H9 (cell line): ENCODE data around the gene DPP6. TPM values are rescaled to one million over a fixed set of nuclear protein-coding genes. Genes with fewer than 3 reads are reported as not detected.

Experiments used
- DNase-seq: peaks from one replicate; pipeline ENCODE4 v3.0.0-alpha.2; 2017
- H2AFZ ChIP-seq: one replicate; pipeline ENCODE4 v1.6.1; 2013; ENCODE audit warnings: mild to moderate bottlenecking, low read length, control low read depth, moderate library complexity
- H2AK5ac ChIP-seq: 2 replicates; pipeline ENCODE4 v1.6.1; 2013; ENCODE audit warnings: low read length, control low read depth, mixed read lengths; ENCODE audit not compliant: insufficient read length
- H2BK120ac ChIP-seq: one replicate; pipeline ENCODE4 v1.6.1; 2013; ENCODE audit warnings: low read depth, mild to moderate bottlenecking, low read length, control low read depth, inconsistent platforms; ENCODE audit not compliant: poor library complexity, severe bottlenecking
- H2BK12ac ChIP-seq: 2 replicates; pipeline ENCODE4 v1.6.1; 2013; ENCODE audit warnings: low read length, control low read depth, mixed read lengths, low read depth; ENCODE audit not compliant: insufficient read length
- H2BK15ac ChIP-seq: 2 replicates; pipeline ENCODE4 v1.6.1; 2013; ENCODE audit warnings: low read depth, low read length, control low read depth
- H2BK20ac ChIP-seq: one replicate; pipeline ENCODE4 v1.6.1; 2013; ENCODE audit warnings: low read depth, mild to moderate bottlenecking, low read length, control low read depth, inconsistent platforms; ENCODE audit not compliant: poor library complexity, severe bottlenecking
- H2BK5ac ChIP-seq: 2 replicates; pipeline ENCODE4 v1.6.1; 2013; ENCODE audit warnings: low read length, control low read depth, mixed read lengths; ENCODE audit not compliant: insufficient read length
- H3K14ac ChIP-seq: 2 replicates; pipeline ENCODE4 v1.6.1; 2013; ENCODE audit warnings: low read length, control low read depth; ENCODE audit not compliant: insufficient read depth
- H3K18ac ChIP-seq: 2 replicates; pipeline ENCODE4 v1.6.1; 2013; ENCODE audit warnings: low read depth, mild to moderate bottlenecking, mixed read lengths, low read length, control low read depth; ENCODE audit not compliant: insufficient read length
- H3K23ac ChIP-seq: 2 replicates; pipeline ENCODE4 v1.6.1; 2013; ENCODE audit warnings: low read length, control low read depth, mixed read lengths, low read depth; ENCODE audit not compliant: insufficient read length
- H3K23me2 ChIP-seq: 2 replicates; pipeline ENCODE4 v1.6.1; 2013; ENCODE audit warnings: low read depth, mild to moderate bottlenecking, mixed read lengths, low read length, control low read depth; ENCODE audit not compliant: insufficient read length, poor library complexity, severe bottlenecking
- H3K27ac ChIP-seq: 2 replicates; pipeline ENCODE4 v1.5.1; 2013; ENCODE audit warnings: low read length, control low read depth, mixed read lengths, low read depth; ENCODE audit not compliant: insufficient read length
- H3K27me3 ChIP-seq: 2 replicates; pipeline ENCODE4 v1.6.1; 2013; ENCODE audit warnings: low read length, control low read depth, inconsistent platforms; ENCODE audit not compliant: insufficient read depth
- H3K4ac ChIP-seq: 2 replicates; pipeline ENCODE4 v1.6.1; 2013; ENCODE audit warnings: low read depth, mild to moderate bottlenecking, control low read depth, inconsistent platforms, low read length, moderate library complexity
- H3K4me1 ChIP-seq: 2 replicates; pipeline ENCODE4 v1.6.1; 2013; ENCODE audit warnings: low read length, control low read depth, inconsistent platforms; ENCODE audit not compliant: insufficient read depth
- H3K4me2 ChIP-seq: 2 replicates; pipeline ENCODE4 v1.6.1; 2013; ENCODE audit warnings: low read length, control low read depth, mixed read lengths; ENCODE audit not compliant: insufficient read length, insufficient read depth
- H3K56ac ChIP-seq: 2 replicates; pipeline ENCODE4 v1.6.1; 2013; ENCODE audit warnings: low read depth, mild to moderate bottlenecking, mixed read lengths, low read length, control low read depth; ENCODE audit not compliant: insufficient read length
- H3K79me1 ChIP-seq: 2 replicates; pipeline ENCODE4 v1.6.1; 2013; ENCODE audit warnings: low read depth, mild to moderate bottlenecking, moderate library complexity, low read length, control low read depth, inconsistent platforms; ENCODE audit not compliant: insufficient read depth, poor library complexity, severe bottlenecking
- H3K79me2 ChIP-seq: 2 replicates; pipeline ENCODE4 v1.6.1; 2013; ENCODE audit warnings: low read length, control low read depth, inconsistent platforms; ENCODE audit not compliant: insufficient read depth
- H3K9ac ChIP-seq: 2 replicates; pipeline ENCODE4 v1.6.1; 2013; ENCODE audit warnings: low read length, control low read depth, mixed read lengths; ENCODE audit not compliant: insufficient read length; ENCODE audit errors: extremely low read depth
- H3K9me3 ChIP-seq: one replicate; pipeline ENCODE4 v1.6.1; 2013; ENCODE audit warnings: low read depth, low read length, inconsistent platforms; ENCODE audit not compliant: control insufficient read depth
- H3T11ph ChIP-seq: one replicate; pipeline ENCODE4 v1.6.1; 2013; ENCODE audit warnings: mild to moderate bottlenecking, low read length, control low read depth, inconsistent platforms
- H4K20me1 ChIP-seq: one replicate; pipeline ENCODE4 v1.6.1; 2013; ENCODE audit not compliant: control insufficient read depth, insufficient read length, insufficient read depth
- H4K5ac ChIP-seq: 2 replicates; pipeline ENCODE4 v1.6.1; 2013; ENCODE audit warnings: low read depth, mild to moderate bottlenecking, mixed read lengths, low read length, control low read depth; ENCODE audit not compliant: insufficient read length
- H4K8ac ChIP-seq: replicated peaks from 2 replicates; pipeline ENCODE4 v1.6.1; 2013; ENCODE audit warnings: low read length, control low read depth, mixed read lengths, low read depth; ENCODE audit not compliant: insufficient read length
- H4K91ac ChIP-seq: 2 replicates; pipeline ENCODE4 v1.6.1; 2013; ENCODE audit warnings: low read depth, mild to moderate bottlenecking, moderate library complexity, mixed read lengths, low read length, control low read depth; ENCODE audit not compliant: insufficient read length
- H3K27ac Mint-ChIP-seq, 3 experiments: 2 replicates in 2 of 3; 3 replicates in 1 of 3; pipeline ENCODE4 v1.8.0; 2020 to 2021; ENCODE audit warnings: mixed read lengths in 3 of 3, mild to moderate bottlenecking in 1 of 3, moderate library complexity in 1 of 3
- H3K27me3 Mint-ChIP-seq: 2 replicates; pipeline ENCODE4 v1.8.0; 2021; ENCODE audit warnings: low read depth, mild to moderate bottlenecking, moderate library complexity, mixed read lengths
- H3K36me3 Mint-ChIP-seq, 3 experiments: 2 replicates in 2 of 3; 3 replicates in 1 of 3; pipeline ENCODE4 v1.8.0; 2020 to 2021; ENCODE audit warnings: low read depth in 3 of 3, mixed read lengths in 3 of 3; ENCODE audit not compliant: insufficient read depth in 1 of 3
- H3K4me1 Mint-ChIP-seq, 2 experiments: 2 replicates each; pipeline ENCODE4 v1.8.0; 2020; ENCODE audit warnings: mixed read lengths in 2 of 2
- H3K4me3 Mint-ChIP-seq, 2 experiments: 2 replicates in 1 of 2; 3 replicates in 1 of 2; pipeline ENCODE4 v1.8.0; 2020 to 2021; ENCODE audit warnings: mild to moderate bottlenecking in 2 of 2, mixed read lengths in 2 of 2, moderate library complexity in 1 of 2
- H3K9me3 Mint-ChIP-seq, 2 experiments: 2 replicates in 1 of 2; 3 replicates in 1 of 2; pipeline ENCODE4 v1.8.0; 2020; ENCODE audit warnings: mild to moderate bottlenecking in 2 of 2, mixed read lengths in 2 of 2, moderate library complexity in 1 of 2
- CTCF ChIP-seq: fragments of 200-600 bp; sonication (generic); conservative IDR thresholded peaks from 3 replicates; pipeline ENCODE4 v1.8.0; 2021; ENCODE audit warnings: antibody characterized with exemption, mild to moderate bottlenecking
- WGBS: extraction: QIAGEN DNeasy Blood & Tissue Kit; methylation state at CpG from one replicate; pipeline ENCODE4 v1.1.7; 2013; ENCODE audit warnings: missing lambda C conversion rate, low lambda C conversion rate, mixed read lengths; ENCODE audit not compliant: insufficient read length; ENCODE audit errors: extremely low coverage; 5-methylcytosine and 5-hydroxymethylcytosine counted together
- total RNA-seq: library from RNA; stranded (reverse); gene quantifications from 2 replicates; pipeline ENCODE4 v1.2.1, GENCODE V29; 2021

The DPP6 gene
- total RNA-seq, 1 experiment from 2014 or later, result 4.5 TPM

GRCh38 chr7:154720016-154720415 is 667.8 kb downstream of the DPP6 start:
- H2BK12ac ChIP-seq, result no peak overlapping the region
- H2BK20ac ChIP-seq, result no peak overlapping the region
- H2BK15ac ChIP-seq, result no peak overlapping the region
- no peaks in the 10 kb centered on the region for H3K79me1 ChIP-seq
- no peak overlapping the region for H3K4me3 Mint-ChIP-seq
- no peak overlapping the region for H2BK5ac ChIP-seq
- no peak overlapping the region for H3K14ac ChIP-seq
- H3T11ph ChIP-seq, result no peak overlapping the region
- TF ChIP-seq CTCF, result no peak
- H2AFZ ChIP-seq, result no peak overlapping the region
- H3K79me2 ChIP-seq, result no peaks in the 10 kb centered on the region; the same call in 1 of the 2 replicates
- H3K27ac Mint-ChIP-seq, result no peak overlapping the region
- no peak overlapping the region for H3K4ac ChIP-seq
- H3K56ac ChIP-seq, result no peak overlapping the region
- H3K23me2 ChIP-seq, result no peaks in the 10 kb centered on the region
- H4K20me1 ChIP-seq, result no peaks in the 10 kb centered on the region
- H3K9me3 ChIP-seq, result no peaks in the 10 kb centered on the region
- WGBS, result no CpG with 5 or more reads among the region's 5 CpGs
- H3K9me3 Mint-ChIP-seq, result peaks cover 38 to 52% of the 10 kb centered on the region in 2 experiments
- H2AK5ac ChIP-seq, result no peak overlapping the region
- no peaks in the 10 kb centered on the region; the same call in 1 of the 2 replicates for H3K4me1 ChIP-seq
- H3K27me3 Mint-ChIP-seq, result no peaks in the 10 kb centered on the region; the same call in none of the 2 replicates
- no peak overlapping the region for H3K27ac ChIP-seq
- no peak overlapping the region for H4K91ac ChIP-seq
- no peak overlapping the region for H3K4me2 ChIP-seq
- no peak overlapping the region for H3K18ac ChIP-seq
- 0 out of 4 replicates have a peak, but pooled peaks cover 0 to 2% of the 10 kb centered on the region in 2 experiments for H3K4me1 Mint-ChIP-seq
- no peak overlapping the region for H3K23ac ChIP-seq
- no peak for DNase-seq
- H4K8ac ChIP-seq, result no peak overlapping the region
- no peak overlapping the region for H3K9ac ChIP-seq
- H2BK120ac ChIP-seq, result no peak overlapping the region
- H3K27me3 ChIP-seq, result no peaks in the 10 kb centered on the region
- no peak overlapping the region for H4K5ac ChIP-seq
- H3K36me3 Mint-ChIP-seq, result peaks cover 0 to 6% (median under 1%) of the 10 kb centered on the region in 3 experiments; a peak in 5 of 7 replicates
